Measurements from ENCODE around the gene KCNF1.

KCNF1 gene, protein sequence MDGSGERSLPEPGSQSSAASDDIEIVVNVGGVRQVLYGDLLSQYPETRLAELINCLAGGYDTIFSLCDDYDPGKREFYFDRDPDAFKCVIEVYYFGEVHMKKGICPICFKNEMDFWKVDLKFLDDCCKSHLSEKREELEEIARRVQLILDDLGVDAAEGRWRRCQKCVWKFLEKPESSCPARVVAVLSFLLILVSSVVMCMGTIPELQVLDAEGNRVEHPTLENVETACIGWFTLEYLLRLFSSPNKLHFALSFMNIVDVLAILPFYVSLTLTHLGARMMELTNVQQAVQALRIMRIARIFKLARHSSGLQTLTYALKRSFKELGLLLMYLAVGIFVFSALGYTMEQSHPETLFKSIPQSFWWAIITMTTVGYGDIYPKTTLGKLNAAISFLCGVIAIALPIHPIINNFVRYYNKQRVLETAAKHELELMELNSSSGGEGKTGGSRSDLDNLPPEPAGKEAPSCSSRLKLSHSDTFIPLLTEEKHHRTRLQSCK

DNA sequence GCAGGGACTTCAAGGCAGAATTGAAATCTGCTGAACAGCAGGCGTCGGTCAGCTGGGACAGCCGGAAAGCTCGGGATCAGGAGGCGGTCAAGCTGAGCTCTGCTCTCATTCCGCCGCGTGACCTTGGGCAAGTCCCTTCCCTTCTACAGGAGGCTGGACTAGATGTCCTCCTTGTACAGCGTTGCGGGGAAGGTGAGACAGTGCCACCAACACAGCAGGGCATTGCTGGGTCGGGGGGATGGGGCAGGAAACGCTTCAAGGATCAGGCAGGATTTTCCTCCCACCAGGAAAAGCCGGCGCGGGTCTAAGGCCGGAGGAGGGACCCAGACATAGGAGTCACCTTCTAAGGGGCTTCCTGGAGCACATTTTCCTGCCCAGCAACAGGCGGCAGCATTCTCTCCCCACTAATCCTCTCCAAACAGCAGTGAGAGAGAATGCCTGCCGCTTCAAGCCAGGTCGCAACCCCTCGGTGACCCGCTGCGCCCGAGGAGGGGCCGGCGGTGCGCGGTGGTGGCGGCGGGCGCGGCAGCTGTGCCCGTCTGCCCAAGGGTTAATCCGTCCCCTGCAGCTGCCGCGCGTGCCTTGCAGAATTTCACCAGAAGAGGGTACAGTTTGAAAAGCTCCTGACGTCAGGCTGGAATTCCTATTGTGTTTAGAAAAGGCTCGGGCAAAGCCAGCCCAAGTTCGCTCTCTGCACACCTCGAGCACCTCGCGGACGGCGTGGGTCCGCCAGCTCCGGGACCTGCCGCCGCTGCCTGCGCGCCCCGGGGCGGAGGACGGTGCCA is at the start of gene KCNF1:
Gene KCNF1 (plus strand): TSS at position 644 of the 785 bp plus-strand sequence. CDS start 493 bp downstream, outside the sequence.
- DNase-seq (ENCODE audit: low read depth in 2 of 2), result no peak

DNA sequence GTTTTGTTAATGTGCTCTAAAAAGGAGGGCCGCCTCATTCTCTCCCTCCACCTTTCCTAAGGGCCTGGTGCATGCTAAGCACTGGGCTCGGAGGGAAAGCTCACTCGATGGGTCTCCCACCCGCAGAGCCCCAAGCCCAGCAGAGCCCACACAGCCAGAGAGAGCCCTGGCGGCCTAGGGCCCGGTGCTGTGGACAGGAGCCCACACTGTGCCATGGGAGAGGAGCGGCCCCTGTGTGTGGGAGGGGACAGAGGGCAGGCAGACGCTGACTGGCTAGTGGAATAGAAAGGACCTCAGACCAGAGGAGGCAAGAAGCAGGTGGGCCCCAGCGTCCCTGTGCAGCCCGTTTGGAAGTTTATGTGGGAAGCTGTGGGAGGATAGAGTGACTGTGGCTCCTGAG is 49.4 kb upstream of the KCNF1 start:
- no peak for DNase-seq (ENCODE audit: low read depth in 2 of 2)

DNA sequence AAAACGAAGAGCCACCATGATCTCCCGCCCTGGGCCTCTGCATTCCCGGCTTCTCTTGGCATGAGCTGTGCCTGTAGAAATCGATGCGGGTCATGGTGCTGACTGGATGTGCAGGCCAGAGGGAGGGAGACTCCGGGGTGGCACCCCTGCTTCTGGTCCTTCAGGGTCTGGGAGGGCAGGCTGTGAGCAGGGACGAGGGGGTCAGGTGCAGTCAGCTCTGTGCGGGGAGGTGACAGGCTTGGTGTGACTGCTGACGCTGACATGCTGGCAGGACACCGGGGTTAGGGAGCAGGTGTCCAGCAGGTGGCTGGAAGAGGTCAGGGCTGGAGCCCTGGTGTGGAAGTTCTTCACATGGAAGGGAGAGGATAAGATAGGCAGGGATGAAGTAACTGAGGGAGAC is 48.7 kb upstream of the KCNF1 start:
- no peak for DNase-seq (ENCODE audit: low read depth in 2 of 2)

DNA sequence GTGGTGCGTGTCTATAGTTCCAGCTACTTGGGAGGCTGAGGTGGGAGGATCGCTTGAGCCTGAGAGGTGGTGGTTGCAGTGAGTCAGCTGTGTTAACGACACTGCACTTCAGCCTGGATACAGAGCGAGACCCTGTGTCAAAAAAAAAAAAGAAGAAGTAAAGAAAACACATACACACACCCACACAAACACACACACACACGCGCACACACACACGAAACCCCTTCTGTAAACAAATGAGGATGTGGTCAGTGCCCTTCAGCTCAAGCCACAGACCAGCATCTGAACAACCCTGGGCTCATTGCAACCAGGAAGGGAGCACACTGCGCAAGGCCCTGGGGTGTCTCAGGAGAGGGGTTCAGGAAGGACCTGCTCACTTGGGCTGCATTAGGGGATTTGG is 47.9 kb upstream of the KCNF1 start:
- DNase-seq (ENCODE audit: low read depth in 2 of 2), result no peak

DNA sequence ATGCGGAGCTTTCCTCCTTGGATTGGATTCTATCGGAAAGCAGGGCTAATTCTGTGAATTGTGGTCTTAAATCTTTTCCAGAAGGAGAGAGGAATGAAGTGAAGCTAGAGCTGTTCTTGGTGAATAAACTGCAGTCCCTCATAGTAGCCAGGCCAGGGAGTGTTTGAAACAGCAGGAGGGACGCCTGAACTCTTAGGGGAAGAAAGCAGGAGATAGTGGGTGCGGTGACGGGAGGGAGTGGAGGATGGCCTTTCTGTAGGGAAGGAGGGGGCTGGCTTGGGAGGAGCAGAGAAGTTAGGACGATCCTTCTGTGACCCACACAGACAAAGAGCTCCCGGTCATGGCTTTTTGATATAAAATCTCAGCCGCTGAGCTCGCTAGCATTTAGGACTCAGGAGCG is 47.5 kb upstream of the KCNF1 start:
- DNase-seq (ENCODE audit: low read depth in 2 of 2), result no peak

DNA sequence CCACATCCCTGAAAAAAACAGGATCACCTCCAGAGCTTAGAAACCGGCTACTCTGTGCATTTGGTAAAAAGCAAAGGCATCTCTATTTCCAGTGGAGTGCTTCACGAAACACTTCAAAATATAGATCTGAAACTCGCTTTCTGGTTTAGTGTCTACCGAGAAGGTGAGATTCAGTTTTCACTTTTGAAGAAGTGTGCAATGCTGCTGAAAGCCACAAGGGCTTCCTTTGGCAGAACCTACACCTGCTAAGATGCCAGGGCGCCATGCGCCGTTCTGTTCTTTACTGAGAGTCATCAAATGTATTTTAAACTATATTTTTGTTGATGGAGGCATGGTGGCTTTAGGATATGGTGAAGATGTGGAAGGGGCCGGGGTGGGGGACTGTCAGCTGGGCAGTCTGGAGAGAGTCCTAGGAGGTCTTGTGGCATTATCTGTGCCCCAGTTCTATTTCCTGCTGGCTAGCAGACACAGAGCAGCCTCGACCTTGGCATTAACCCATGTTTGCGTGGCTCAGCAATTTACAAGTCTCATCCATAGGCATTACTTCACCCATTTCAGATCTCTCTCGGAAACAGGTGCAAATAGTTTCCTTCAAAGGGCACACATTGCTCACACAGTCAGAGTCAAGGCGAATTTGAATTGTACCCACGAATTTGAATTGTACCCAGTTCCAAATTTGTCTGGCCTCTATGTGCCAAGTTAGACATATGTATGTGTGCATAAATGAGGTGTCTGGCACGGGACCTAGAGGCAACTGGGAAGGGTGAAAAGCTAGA is 46.7 kb upstream of the KCNF1 start:
- peak; percentile 11 to 15 for DNase-seq (ENCODE audit: low read depth in 2 of 2)

DNA sequence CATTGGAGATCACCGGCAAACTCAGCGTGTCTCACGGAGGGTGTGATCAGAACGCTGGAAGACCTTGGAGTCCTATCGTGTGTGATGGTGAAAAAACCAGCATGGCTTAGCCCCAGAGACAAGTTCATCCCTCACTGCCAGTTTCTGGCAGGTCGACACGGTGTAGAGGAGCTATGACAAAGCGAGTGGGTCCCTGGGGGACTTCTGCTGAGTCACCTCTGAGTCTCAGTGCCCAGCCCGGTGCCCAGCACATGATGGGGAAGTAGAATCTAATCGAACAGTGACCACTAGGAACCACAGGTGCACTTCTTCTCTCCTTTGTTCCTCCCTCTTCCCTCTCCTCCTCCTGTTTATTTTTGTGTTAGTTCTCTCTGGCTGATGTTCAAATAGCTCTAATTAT is 45.9 kb upstream of the KCNF1 start:
- no peak for DNase-seq (ENCODE audit: low read depth in 2 of 2)

DNA sequence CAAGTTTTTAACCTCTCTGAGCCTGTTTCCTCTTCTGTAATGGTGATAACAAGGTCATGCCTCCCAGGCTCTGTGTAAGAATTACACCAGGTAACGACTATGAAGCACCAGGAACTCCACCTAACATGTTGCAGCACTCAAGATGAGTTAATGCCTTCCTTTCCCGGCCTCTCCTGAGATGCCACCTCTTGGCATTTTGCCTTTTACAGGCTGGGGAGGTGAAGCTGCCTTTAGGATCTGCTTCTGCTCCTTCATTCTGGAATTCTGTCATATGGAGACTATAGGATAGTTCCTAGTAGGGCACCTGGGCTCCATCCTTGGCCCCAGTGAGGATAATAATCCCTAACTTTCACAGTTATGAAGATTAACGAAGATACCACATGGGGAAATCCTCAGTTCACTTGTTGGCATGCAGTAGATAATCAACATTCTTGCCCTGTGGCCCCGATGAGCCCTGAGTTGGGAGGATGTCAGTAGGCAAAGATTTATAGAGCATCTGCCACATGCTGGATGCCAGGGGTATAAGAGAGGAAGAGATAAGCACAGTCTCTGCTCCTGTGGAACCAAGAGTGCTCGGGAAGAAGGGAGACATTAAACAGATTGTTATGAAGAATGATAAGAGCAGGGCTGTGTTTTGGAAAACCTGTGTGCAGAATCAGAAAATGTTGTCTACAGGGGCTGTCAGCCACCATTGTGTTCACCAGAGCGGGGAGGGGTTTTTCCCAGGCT is 43.9 kb upstream of the KCNF1 start:
- no peak for DNase-seq (ENCODE audit: low read depth in 2 of 2)

DNA sequence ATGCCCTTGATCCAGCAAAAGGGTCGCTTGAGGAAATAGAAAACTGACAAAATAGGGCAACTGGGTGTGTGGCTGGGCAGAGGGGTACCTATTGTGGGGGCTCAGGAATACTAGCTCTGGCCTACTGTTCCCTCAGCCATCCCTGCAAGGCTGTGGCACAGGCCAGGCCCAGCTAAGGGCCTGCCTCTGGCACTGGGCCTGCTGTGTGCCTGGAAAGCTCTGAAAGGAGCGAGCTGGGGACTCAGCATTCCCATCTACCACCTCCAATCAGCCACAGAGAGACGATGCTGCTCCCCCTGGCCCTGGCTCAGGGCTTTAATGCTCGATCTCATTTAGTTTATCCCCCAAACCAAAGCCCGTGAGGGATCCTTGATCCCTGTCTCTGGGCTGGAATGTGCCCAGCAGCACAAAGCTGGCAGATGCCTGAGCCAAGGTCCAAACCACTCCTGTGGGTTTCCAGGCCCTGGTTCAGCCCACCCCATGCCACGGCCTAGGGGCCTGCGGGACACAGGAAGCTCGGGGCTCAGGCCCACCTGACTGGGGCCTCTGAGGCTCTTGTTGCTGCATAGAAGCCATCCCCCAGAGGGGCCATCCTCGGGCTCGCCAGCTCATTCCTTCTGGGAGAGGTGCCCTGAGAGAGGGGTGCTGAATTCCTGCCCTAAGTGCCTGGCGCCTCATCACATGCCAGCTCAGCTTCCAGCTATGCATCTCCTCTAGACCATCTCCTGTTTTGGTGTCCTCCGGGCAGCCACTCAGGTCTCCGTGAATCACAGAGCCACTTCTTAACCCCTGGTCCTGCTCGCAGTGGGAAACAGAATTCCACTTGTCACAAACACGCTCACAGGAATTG is 43.0 kb upstream of the KCNF1 start:
- no peak for DNase-seq (ENCODE audit: low read depth in 2 of 2)

DNA sequence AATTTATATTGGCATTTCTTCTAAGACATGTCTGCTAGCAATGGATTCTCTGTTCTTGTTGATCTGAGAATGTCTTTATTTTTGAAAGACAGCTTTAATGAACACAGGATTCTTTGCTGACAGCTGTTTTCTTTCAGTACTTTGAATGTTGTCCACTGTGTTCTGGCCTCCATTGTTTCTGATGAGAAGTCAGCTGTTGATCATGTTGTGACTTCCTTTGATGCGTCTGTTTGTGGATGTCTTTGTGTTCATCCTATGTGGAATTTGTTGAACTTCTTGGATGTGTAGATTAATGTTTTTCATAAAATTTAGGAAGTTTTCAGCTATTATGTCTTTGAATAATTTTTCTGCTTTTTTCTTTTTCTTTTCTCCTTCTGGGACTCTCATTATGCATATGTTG is 39.8 kb upstream of the KCNF1 start:
- DNase-seq (ENCODE audit: low read depth in 2 of 2), result no peak

DNA sequence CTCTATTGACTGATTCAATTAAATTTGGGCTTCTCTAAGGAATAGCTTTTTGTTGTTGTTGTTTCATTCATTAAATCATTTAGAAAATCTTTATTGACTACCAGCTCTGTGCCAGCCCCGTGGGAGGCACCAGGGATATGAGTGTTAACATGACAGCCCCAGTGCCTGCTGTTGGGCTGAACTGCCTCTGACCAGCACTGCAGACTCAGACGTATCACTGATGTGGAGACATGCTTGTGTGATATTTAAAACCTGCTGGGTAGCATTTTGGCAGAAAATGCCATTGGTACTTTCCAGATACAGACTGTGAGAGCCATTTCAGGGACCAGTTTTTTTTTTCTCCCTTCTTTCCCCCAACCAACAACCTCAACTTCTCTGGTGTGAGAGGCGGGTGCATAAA is 38.6 kb upstream of the KCNF1 start:
- DNase-seq (ENCODE audit: low read depth in 2 of 2), result no peak

DNA sequence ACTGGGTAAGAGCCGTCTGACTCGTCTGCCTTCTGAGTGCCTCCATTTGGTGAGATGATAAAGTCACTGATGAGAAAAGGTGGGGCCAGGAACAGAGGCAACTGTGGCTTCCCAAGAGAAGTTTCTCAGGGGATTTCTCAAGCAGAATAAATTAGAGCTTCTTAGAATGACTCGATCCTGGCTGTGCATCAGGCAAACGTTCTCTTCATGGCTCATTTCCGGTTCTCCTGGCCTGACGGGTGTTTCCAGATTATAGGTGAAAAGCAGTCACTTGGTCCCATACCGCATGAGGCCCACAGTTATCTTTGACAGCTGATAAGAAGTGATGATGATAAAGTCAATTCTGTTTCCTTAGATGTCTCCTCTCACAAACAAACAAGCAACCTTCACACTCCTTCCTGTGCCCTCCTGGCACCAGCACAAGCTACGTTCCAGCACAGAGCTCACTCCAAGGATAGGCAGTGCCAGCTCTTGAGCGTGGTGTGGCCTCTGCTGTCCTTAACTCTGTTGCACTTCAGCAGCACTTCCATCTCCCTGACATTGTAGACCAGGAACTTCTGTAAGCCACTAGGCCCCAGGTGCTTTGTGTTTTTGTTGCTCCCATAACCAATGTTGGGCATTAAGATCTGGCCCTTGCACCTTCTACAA is 37.8 kb upstream of the KCNF1 start:
- DNase-seq (ENCODE audit: low read depth in 2 of 2), result no peak

DNA sequence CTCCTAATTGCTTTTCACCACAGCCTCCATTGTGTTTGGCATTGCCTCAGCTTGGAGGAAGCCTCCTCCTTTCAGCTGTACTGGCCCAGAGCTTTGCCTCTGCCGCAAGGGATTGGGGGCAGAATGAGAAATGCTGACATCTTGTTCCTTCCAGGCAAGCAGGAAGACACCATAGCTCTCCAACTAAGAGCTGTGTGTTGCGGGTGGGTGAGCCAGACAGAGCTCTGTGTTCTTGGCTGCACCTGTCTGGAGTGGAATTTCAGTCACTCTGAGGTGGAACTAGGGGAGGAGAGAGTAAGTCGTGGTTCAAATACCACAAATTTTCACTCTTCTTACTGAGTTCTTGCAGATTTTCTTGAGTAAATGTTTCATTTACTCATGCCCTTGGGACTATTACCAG is 36.6 kb upstream of the KCNF1 start:
- DNase-seq (ENCODE audit: low read depth in 2 of 2), result no peak

DNA sequence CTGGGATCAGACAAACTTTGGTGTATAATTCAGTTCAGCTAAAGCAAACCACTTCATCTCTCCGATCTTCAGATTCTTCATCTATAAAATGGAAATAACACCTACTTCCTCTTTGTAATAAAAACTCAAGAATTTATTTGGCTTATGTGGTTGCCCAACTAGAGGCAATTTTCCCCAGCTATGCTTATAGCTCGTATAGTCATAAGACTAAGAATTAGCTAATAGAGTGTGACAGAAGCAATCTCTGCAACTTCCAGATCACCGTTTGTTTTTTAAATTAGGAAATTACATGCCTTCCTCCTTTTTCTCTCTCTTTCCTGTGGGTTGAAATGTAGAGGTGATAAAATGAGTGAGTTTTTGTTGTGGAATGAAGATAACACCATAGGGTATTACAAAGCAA is 35.3 kb upstream of the KCNF1 start:
- DNase-seq (ENCODE audit: low read depth in 2 of 2), result no peak

DNA sequence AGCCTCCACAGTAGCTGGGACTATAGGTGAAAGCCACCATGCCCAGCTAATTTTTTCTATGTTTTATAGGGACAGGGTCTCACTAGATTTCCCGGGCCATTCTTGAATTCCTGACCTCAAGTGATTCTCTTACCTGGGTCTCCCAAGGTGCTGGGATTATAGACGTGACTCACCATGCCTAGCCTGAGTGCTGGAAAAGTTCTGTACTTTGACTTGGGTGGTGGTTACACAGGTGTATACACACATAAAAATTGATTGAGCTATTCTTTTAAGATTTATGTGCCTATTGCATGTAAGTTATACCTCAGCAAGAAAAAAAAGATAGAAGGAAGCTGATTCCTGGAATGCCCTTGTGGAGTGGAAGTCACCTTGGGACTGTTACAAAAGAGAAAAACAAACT is 34.8 kb upstream of the KCNF1 start:
- no peak for DNase-seq (ENCODE audit: low read depth in 2 of 2)

DNA sequence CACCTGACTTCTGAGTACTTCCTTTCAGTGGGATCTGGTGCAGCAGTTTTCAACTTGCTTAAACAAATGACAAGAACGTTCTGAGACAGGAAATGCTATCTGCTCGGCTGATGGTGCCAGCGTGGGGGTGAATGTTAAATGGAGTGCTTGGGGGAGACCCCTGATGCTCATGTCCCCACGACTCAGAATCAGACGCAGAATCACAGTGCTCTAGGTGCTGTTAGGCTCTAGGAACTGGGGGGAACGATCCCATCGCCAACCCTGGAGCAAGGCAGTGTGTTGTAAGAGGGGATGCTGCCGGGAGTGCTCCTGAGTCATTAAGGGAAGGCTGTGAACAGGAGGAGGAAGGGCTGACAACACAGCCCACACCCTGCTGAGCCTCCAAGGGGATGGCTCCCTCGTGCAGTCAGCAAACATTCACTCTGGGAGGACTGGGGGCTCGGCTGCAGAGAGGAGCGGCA is 34.1 kb upstream of the KCNF1 start:
- DNase-seq (ENCODE audit: low read depth in 2 of 2), result no peak

DNA sequence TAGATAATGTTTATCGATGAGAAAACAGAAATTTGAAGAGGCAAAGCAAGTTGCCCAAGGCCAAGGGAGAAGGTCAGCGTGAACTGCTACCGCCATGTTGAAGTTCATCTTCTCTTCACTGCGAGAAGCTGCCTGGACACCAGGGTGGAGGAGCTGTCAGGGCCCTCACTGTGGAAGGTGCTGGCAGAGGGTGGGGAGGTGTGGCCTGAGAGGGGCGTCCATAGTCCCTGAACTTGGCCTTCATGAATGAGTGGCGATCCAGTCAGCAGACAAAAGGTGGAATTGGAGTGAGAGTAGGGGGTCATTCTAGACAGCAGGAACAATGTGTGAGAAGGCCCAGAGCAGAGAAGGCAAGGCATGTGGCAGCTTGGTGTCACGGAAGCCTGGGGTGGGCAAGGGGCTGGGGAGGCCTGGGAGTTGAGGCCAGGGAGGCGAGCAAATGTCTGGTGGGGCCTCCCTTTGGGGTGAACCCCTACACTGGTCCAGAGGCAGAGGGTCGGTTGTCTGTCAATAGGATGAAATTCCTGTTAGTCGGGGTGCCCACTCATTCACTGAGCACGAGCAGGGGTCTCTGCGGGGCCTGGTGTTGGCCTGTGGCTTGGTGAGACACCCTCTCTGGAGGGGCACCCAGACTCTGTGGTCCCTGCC is 33.3 kb upstream of the KCNF1 start:
- no peak for DNase-seq (ENCODE audit: low read depth in 2 of 2)

DNA sequence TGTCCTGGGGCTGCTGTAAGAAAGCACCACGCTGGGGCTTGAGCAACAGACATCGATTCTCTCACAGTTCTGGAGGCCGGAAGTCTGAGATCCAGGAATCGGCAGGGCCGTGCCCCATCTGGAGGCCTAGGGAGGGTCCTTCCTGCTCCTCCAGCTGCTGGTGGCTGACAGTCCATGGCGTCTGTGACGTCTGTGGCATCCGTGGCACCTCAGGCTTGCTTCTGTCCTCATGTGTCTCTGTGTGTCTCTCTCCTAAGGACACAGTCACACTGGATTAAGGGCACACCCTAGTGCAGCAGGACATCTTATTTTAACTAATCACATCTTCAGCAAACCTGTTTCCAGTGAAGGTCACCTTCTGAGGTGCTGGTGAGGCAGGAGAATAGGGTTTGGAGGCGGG is 32.6 kb upstream of the KCNF1 start:
- DNase-seq (ENCODE audit: low read depth in 2 of 2), result no peak
